H1 (cell line): ENCODE measurements around the gene FUNDC2. TPM values are rescaled to one million over a fixed set of nuclear protein-coding genes. Genes with fewer than 3 reads are reported as not detected.

Experiments
- CTCF ChIA-PET: fragments of 300-600 bp; sonication (Branson Sonifier 250); formaldehyde crosslinking; loops from one replicate; lab custom pipeline; 2021; ENCODE audit not compliant: partially characterized antibody; lab: Charles Lee
- POLR2A ChIA-PET: fragments of 300-600 bp; sonication (Branson Sonifier 250); formaldehyde crosslinking; loops from one replicate; lab custom pipeline; 2021; ENCODE audit warnings: inconsistent platforms; ENCODE audit not compliant: partially characterized antibody; lab: Charles Lee
- DNase-seq, 2 experiments: peaks; one replicate each; pipeline versions ENCODE4 v3.0.0 to v3.0.0-alpha.2; 2010 to 2022; ENCODE audit warnings: low spot score in 2 of 2, low read depth in 1 of 2, mixed read lengths in 1 of 2
- FAIRE-seq: peaks from 2 replicates; lab custom pipeline; 2011; peaks lifted over from hg19 to GRCh38; lab: Jason Lieb, UNC
- H2AFZ ChIP-seq: 2 replicates; pipeline ENCODE4 v1.8.1; 2012; ENCODE audit warnings: low read length, inconsistent platforms
- H2AK5ac ChIP-seq: 2 replicates; pipeline ENCODE4 v1.6.1; 2013; ENCODE audit warnings: low read depth, low read length
- H2BK120ac ChIP-seq: replicated peaks from 2 replicates; pipeline ENCODE3; 2013; ENCODE audit warnings: low read depth, low read length, inconsistent platforms
- H2BK12ac ChIP-seq: 2 replicates; pipeline ENCODE4 v1.6.1; 2013; ENCODE audit warnings: low read depth, low read length
- H2BK15ac ChIP-seq: 2 replicates; pipeline ENCODE4 v1.6.1; 2013; ENCODE audit warnings: low read length
- H2BK20ac ChIP-seq: 2 replicates; pipeline ENCODE4 v1.6.1; 2013; ENCODE audit warnings: low read length
- H2BK5ac ChIP-seq: 2 replicates; pipeline ENCODE4 v1.6.1; 2013; ENCODE audit warnings: low read depth, low read length
- H3K14ac ChIP-seq: 2 replicates; pipeline ENCODE4 v1.6.1; 2013; ENCODE audit warnings: inconsistent platforms; ENCODE audit not compliant: insufficient read length
- H3K18ac ChIP-seq: 2 replicates; pipeline ENCODE4 v1.6.1; 2013; ENCODE audit warnings: low read length; ENCODE audit errors: extremely low read depth
- H3K23ac ChIP-seq: 2 replicates; pipeline ENCODE4 v1.6.1; 2013; ENCODE audit warnings: inconsistent platforms; ENCODE audit not compliant: insufficient read length
- H3K23me2 ChIP-seq: 2 replicates; pipeline ENCODE4 v1.6.1; 2013; ENCODE audit warnings: low read depth, low read length
- H3K27ac ChIP-seq: 2 replicates; pipeline ENCODE4 v1.6.1; 2011; ENCODE audit warnings: low read depth, low read length, inconsistent platforms
- H3K27me3 ChIP-seq, 4 experiments: replicated peaks in 1 of 4; 1 replicate in 1 of 4; 2 replicates in 3 of 4; pipeline versions ENCODE4 v1.6.1 to v1.8.1; 2011 to 2013; ENCODE audit warnings: low read length in 3 of 4, mild to moderate bottlenecking in 3 of 4, inconsistent platforms in 2 of 4, mixed read lengths in 2 of 4, moderate library complexity in 1 of 4; ENCODE audit not compliant: control insufficient read depth in 3 of 4, insufficient read depth in 3 of 4; ENCODE audit errors: extremely low read depth in 1 of 4
- H3K36me3 ChIP-seq, 4 experiments: 2 replicates each; pipeline versions ENCODE4 v1.6.1 to v1.8.1; 2011 to 2013; ENCODE audit warnings: mild to moderate bottlenecking in 4 of 4, low read length in 3 of 4, moderate library complexity in 2 of 4, control low read depth in 1 of 4, inconsistent platforms in 1 of 4; ENCODE audit not compliant: insufficient read depth in 4 of 4, control insufficient read depth in 2 of 4
- H3K4ac ChIP-seq: replicated peaks from 2 replicates; pipeline ENCODE3; 2013; ENCODE audit warnings: low read length, low read depth, mixed read lengths, inconsistent platforms; ENCODE audit not compliant: insufficient read length
- H3K4me1 ChIP-seq, 4 experiments: replicated peaks in 1 of 4; 1 replicate in 1 of 4; 2 replicates in 3 of 4; pipeline versions ENCODE4 v1.6.1 to v1.8.1; 2011 to 2013; ENCODE audit warnings: low read length in 3 of 4, inconsistent platforms in 2 of 4, mixed read lengths in 1 of 4; ENCODE audit not compliant: insufficient read depth in 4 of 4, control insufficient read depth in 3 of 4
- H3K4me2 ChIP-seq, 2 experiments: 2 replicates each; pipeline versions ENCODE4 v1.6.1 to v1.8.1; 2011 to 2013; ENCODE audit warnings: low read depth in 2 of 2, low read length in 2 of 2, control low read depth in 1 of 2, inconsistent platforms in 1 of 2, mild to moderate bottlenecking in 1 of 2; ENCODE audit not compliant: insufficient read depth in 1 of 2
- H3K4me3 ChIP-seq, 4 experiments: fragments of 200-600, 300-600 bp in 1 of 4; sonication (generic), shearing (Covaris generic), sonication (Bioruptor Twin) in 1 of 4; 2 replicates each; pipeline versions ENCODE4 v1.5.1 to v1.8.1; 2011 to 2016; ENCODE audit warnings: low read length in 4 of 4, low read depth in 3 of 4, control low read depth in 2 of 4, inconsistent platforms in 2 of 4, mild to moderate bottlenecking in 2 of 4, mixed read lengths in 1 of 4, moderate library complexity in 1 of 4; ENCODE audit not compliant: insufficient read depth in 2 of 4; ENCODE audit errors: extremely low read depth in 1 of 4
- H3K56ac ChIP-seq: replicated peaks from 2 replicates; pipeline ENCODE3; 2013; ENCODE audit warnings: low read depth, mild to moderate bottlenecking, mixed read lengths, low read length, inconsistent platforms; ENCODE audit not compliant: insufficient read length
- H3K79me1 ChIP-seq: 2 replicates; pipeline ENCODE4 v1.6.1; 2013; ENCODE audit warnings: low read depth, low read length, control low read depth
- H3K79me2 ChIP-seq, 2 experiments: 2 replicates each; pipeline versions ENCODE4 v1.6.1 to v1.8.1; 2012 to 2013; ENCODE audit warnings: low read length in 2 of 2, mild to moderate bottlenecking in 2 of 2, inconsistent platforms in 1 of 2; ENCODE audit not compliant: insufficient read depth in 2 of 2, control insufficient read depth in 1 of 2
- H3K9ac ChIP-seq, 4 experiments: replicated peaks in 1 of 4; 1 replicate in 1 of 4; 2 replicates in 3 of 4; pipeline versions ENCODE4 v1.6.1 to v1.8.1; 2011 to 2013; ENCODE audit warnings: low read depth in 3 of 4, low read length in 3 of 4, control low read depth in 2 of 4, mild to moderate bottlenecking in 2 of 4, moderate library complexity in 2 of 4, inconsistent platforms in 1 of 4; ENCODE audit errors: extremely low read depth in 1 of 4
- H3K9me3 ChIP-seq, 2 experiments: 2 replicates each; pipeline versions ENCODE4 v1.6.1 to v1.8.1; 2012 to 2013; ENCODE audit warnings: mild to moderate bottlenecking in 2 of 2, moderate library complexity in 2 of 2, control low read depth in 1 of 2, inconsistent platforms in 1 of 2, low read depth in 1 of 2, low read length in 1 of 2, mixed read lengths in 1 of 2; ENCODE audit not compliant: insufficient read depth in 2 of 2
- H4K20me1 ChIP-seq, 2 experiments: replicated peaks in 1 of 2; 2 replicates each; pipeline versions ENCODE3 to v1.8.1; 2011 to 2013; ENCODE audit warnings: inconsistent platforms in 2 of 2, low read length in 2 of 2, mild to moderate bottlenecking in 1 of 2; ENCODE audit not compliant: insufficient read depth in 2 of 2, control insufficient read depth in 1 of 2
- H4K5ac ChIP-seq: 2 replicates; pipeline ENCODE4 v1.6.1; 2013; ENCODE audit warnings: low read length, low read depth, mixed read lengths, inconsistent platforms; ENCODE audit not compliant: insufficient read length
- H4K8ac ChIP-seq: 2 replicates; pipeline ENCODE4 v1.8.0; 2013; ENCODE audit warnings: mild to moderate bottlenecking, moderate library complexity, low read length, inconsistent platforms; ENCODE audit not compliant: insufficient read depth; ENCODE audit errors: extremely low read depth
- H4K91ac ChIP-seq: replicated peaks from 2 replicates; pipeline ENCODE3; 2013; ENCODE audit warnings: low read length, mixed read lengths, inconsistent platforms; ENCODE audit not compliant: insufficient read length
- RAD21 ChIP-seq, 2 experiments: IDR thresholded peaks in 1 of 2; conservative IDR thresholded peaks in 1 of 2; 2 replicates each; pipeline ENCODE4 v1.6.1; 2011; ENCODE audit warnings: low read depth in 2 of 2, low read length in 2 of 2, improper control_type of control experiment in 1 of 2, inconsistent platforms in 1 of 2, mild to moderate bottlenecking in 1 of 2, moderate library complexity in 1 of 2
- whole genome bisulfite sequencing, 2 experiments: shearing (Covaris generic) in 1 of 2; methylation state at CpG; one replicate each; pipeline versions ENCODE4 v1.1.6 to v1.1.7; 2013 to 2015; ENCODE audit warnings: low lambda C conversion rate in 2 of 2, mixed read lengths in 2 of 2, inconsistent platforms in 1 of 2, low coverage in 1 of 2, missing lambda C conversion rate in 1 of 2; ENCODE audit not compliant: insufficient replicate concordance in 2 of 2, insufficient coverage in 1 of 2, insufficient read length in 1 of 2; ENCODE audit errors: extremely low coverage in 1 of 2, missing lambda C conversion rate in 1 of 2; 5-methylcytosine and 5-hydroxymethylcytosine counted together
- polyA plus RNA-seq, 7 experiments: library from polyadenylated mRNA; depleted of rRNA in 3 of 7; stranded (reverse) in 5 of 7; unstranded in 2 of 7; fragments of >200 nt in 5 of 7; fragments of 200-250 nt in 2 of 7; gene quantifications; 1 replicate in 5 of 7; 2 replicates in 1 of 7; 4 replicates in 1 of 7; pipeline versions ENCODE4 v1.2.1 to v1.2.3, GENCODE V29; 2011 to 2013; ENCODE audit warnings: missing spikeins in 2 of 7, mixed read lengths in 2 of 7
- total RNA-seq: library from RNA; stranded (reverse); fragmentation: NEBNext Ultra II Directional; extraction: Animal tissue kit (Norgen Biotek cat#: 25700); gene quantifications from 2 replicates; pipeline ENCODE4 v1.2.1, GENCODE V29; 2021

FUNDC2 gene
- total and polyA plus RNA-seq, 2 of the 8 experiments (the other 6 are each of a cell fraction or from before 2014, with no cell fraction given) = 67.7 to 93.7 TPM

GRCh38 chrX:155094468-155095061 is 67.9 kb downstream of the FUNDC2 start:
- H2AFZ ChIP-seq = no peak overlapping the region
- no peak overlapping the region for H2BK15ac ChIP-seq
- ChIA-PET POLR2A (no interaction called here), CTCF (interaction anchor here (0.9 to 2.6 kb wide), 14 partner anchors 9 to 185 kb away, joined by 3 to 16 read pairs (median 4); no protein-coding TSS in a partner anchor)
- H3K23ac ChIP-seq = no peak overlapping the region
- no peak overlapping the region for H2BK5ac ChIP-seq
- no peak overlapping the region for H3K56ac ChIP-seq
- H2AK5ac ChIP-seq = no peak overlapping the region
- no peak overlapping the region for H3K14ac ChIP-seq
- H3K4ac ChIP-seq = no peak overlapping the region
- H3K4me1 ChIP-seq = no peaks in the 10 kb centered on the region
- H3K18ac ChIP-seq = no peak overlapping the region
- FAIRE-seq (no peak), DNase-seq (no peak)
- H3K23me2 ChIP-seq = no peaks in the 10 kb centered on the region
- H4K5ac ChIP-seq = no peak overlapping the region
- H3K4me3 ChIP-seq = no peak overlapping the region
- H3K27me3 ChIP-seq = no peaks in the 10 kb centered on the region
- H2BK20ac ChIP-seq = no peak overlapping the region
- H3K79me2 ChIP-seq = no peaks in the 10 kb centered on the region
- peaks cover 0 to 5% (median 0%) of the 10 kb centered on the region in 4 experiments; a peak in 3 of 8 replicates for H3K36me3 ChIP-seq
- no peaks in the 10 kb centered on the region for H3K79me1 ChIP-seq
- H3K9me3 ChIP-seq = no peaks in the 10 kb centered on the region
- H3K4me2 ChIP-seq = no peak overlapping the region
- H3K9ac ChIP-seq = no peak overlapping the region
- no peak overlapping the region for H2BK120ac ChIP-seq
- H4K8ac ChIP-seq = no peak overlapping the region
- H4K20me1 ChIP-seq = no peaks in the 10 kb centered on the region
- H2BK12ac ChIP-seq = no peak overlapping the region
- WGBS, 2 experiments = 65% methylated on average over 4 of the region's 4 CpGs; no CpG with 5 or more reads in 1 of the 2 experiments
- H3K27ac ChIP-seq = no peak overlapping the region
- no peak overlapping the region for H4K91ac ChIP-seq
- peak; percentile 23 to 26; a peak in 2 of 4 replicates for TF ChIP-seq RAD21 (IDR thresholded peaks at IDR 0.05 in 1 of 2, conservative IDR thresholded peaks at IDR 0.05 in 1 of 2; ENCODE audit: low read depth in 2 of 2, low read length in 2 of 2)
